ENCODE results near the gene ABHD6.

DNA sequence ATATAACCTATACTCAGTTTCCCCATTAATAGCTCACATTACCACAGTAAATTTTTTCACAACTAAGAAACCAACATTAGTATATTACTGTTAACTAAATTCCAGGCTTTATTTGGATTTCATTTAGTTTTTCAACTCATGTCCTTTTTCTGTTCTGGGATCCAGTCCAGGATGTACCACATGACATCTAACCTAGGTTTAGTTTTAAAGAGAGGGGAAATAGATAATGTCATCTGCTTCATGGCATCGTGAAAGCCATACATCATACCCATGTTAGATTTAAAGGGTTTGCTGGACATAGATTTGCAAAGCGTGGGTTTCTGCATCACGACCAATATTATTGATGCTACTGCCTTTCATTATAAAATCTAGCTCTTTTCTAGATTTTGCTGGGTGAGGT lies 35.3 kb downstream of the ABHD6 start:
- TF ChIP-seq POLR2A (IDR thresholded peaks at IDR 0.05): no peak
- TF ChIP-seq, protein P1, sequence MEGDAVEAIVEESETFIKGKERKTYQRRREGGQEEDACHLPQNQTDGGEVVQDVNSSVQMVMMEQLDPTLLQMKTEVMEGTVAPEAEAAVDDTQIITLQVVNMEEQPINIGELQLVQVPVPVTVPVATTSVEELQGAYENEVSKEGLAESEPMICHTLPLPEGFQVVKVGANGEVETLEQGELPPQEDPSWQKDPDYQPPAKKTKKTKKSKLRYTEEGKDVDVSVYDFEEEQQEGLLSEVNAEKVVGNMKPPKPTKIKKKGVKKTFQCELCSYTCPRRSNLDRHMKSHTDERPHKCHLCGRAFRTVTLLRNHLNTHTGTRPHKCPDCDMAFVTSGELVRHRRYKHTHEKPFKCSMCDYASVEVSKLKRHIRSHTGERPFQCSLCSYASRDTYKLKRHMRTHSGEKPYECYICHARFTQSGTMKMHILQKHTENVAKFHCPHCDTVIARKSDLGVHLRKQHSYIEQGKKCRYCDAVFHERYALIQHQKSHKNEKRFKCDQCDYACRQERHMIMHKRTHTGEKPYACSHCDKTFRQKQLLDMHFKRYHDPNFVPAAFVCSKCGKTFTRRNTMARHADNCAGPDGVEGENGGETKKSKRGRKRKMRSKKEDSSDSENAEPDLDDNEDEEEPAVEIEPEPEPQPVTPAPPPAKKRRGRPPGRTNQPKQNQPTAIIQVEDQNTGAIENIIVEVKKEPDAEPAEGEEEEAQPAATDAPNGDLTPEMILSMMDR (IDR thresholded peaks at IDR 0.05): no peak
